ENCODE data around the gene CCNB1. TPM values are rescaled to one million over a fixed set of nuclear protein-coding genes. Genes with fewer than 3 reads are reported as not detected.

Gene CCNB1
- total RNA-seq, 2 experiments from 2014 or later = 1.4 to 1.5 TPM

GRCh38 chr5:69212022-69212421 lies 45.1 kb downstream of the CCNB1 start:
- ChIA-PET CTCF (no interaction called here), POLR2A (no interaction called here)
- no peak overlapping the region for H3K27ac Mint-ChIP-seq
- Histone ChIP-seq H3K4me3 (ENCODE audit: low read length) (no peak overlapping the region), H3K27ac (ENCODE audit: low read depth in 1 of 2, low read length in 2 of 2) (no peak overlapping the region), H3K9me3 (ENCODE audit: control insufficient read depth in 1 of 2, insufficient read depth in 1 of 2, low read length in 2 of 2) (no peaks in the 10 kb centered on the region), H3K4me1 (ENCODE audit: insufficient read depth, low read length) (peaks cover 3% of the 10 kb centered on the region), H3K36me3 (ENCODE audit: insufficient read depth, low read length) (peaks cover 2% of the 10 kb centered on the region), H3K27me3 (ENCODE audit: control insufficient read depth in 1 of 2, insufficient read depth in 2 of 2, low read length in 2 of 2) (no peaks in the 10 kb centered on the region)
- peaks cover under 1% of the 10 kb centered on the region for H3K36me3 Mint-ChIP-seq (ENCODE audit: low read depth)
- no peak overlapping the region for H3K4me3 Mint-ChIP-seq
- H3K4me1 Mint-ChIP-seq (ENCODE audit: low read depth) = peaks cover 11% of the 10 kb centered on the region
- ATAC-seq (ENCODE audit: poor library complexity) (no peak), DNase-seq (peak in 1 of 14 experiments; percentile 45)
- no peak for TF ChIP-seq CTCF (IDR thresholded peaks at IDR 0.05)
- H3K9me3 Mint-ChIP-seq = no peaks in the 10 kb centered on the region
- intact Hi-C loops (cut with DNase I, micrococcal nuclease) = loop anchor here in 1 of 2 experiments (10.0 kb wide), 1 partner anchor 47 kb away; the partner anchor contains the start of gene CCNB1
- no peaks in the 10 kb centered on the region for H3K27me3 Mint-ChIP-seq

GRCh38 chr5:69213513-69214215 lies 46.7 kb downstream of the CCNB1 start:
- peaks cover 13% of the 10 kb centered on the region for H3K36me3 Mint-ChIP-seq (ENCODE audit: low read depth)
- H3K9me3 Mint-ChIP-seq = no peaks in the 10 kb centered on the region
- ChIA-PET POLR2A (no interaction called here), CTCF (no interaction called here)
- H3K36me3 ChIP-seq (ENCODE audit: insufficient read depth, low read length) = peaks cover 2% of the 10 kb centered on the region
- H3K4me3 ChIP-seq (ENCODE audit: low read length) = no peak overlapping the region
- TF ChIP-seq CTCF (IDR thresholded peaks at IDR 0.05) = no peak
- H3K4me3 Mint-ChIP-seq = no peak overlapping the region
- H3K27me3 Mint-ChIP-seq = no peaks in the 10 kb centered on the region
- DNase-seq (no peak), ATAC-seq (ENCODE audit: poor library complexity) (no peak)
- H3K9me3 ChIP-seq (ENCODE audit: control insufficient read depth in 1 of 2, insufficient read depth in 1 of 2, low read length in 2 of 2) = no peaks in the 10 kb centered on the region
- H3K4me1 ChIP-seq (ENCODE audit: insufficient read depth, low read length) = peaks cover 5% of the 10 kb centered on the region
- intact Hi-C loops (cut with DNase I, micrococcal nuclease) = loop anchor here in 1 of 2 experiments (10.0 kb wide), 1 partner anchor 49 kb away; the partner anchor contains the start of gene CCNB1
- H3K27ac Mint-ChIP-seq = no peak overlapping the region
- peaks cover 23% of the 10 kb centered on the region for H3K4me1 Mint-ChIP-seq (ENCODE audit: low read depth)
- H3K27ac ChIP-seq (ENCODE audit: low read depth in 1 of 2, low read length in 2 of 2) = no peak overlapping the region
- H3K27me3 ChIP-seq (ENCODE audit: control insufficient read depth in 1 of 2, insufficient read depth in 2 of 2, low read length in 2 of 2) = no peaks in the 10 kb centered on the region

- no peaks in the 10 kb centered on the region for H3K9me3 Mint-ChIP-seq
- peaks cover 3% of the 10 kb centered on the region for H3K36me3 ChIP-seq (ENCODE audit: insufficient read depth, low read length)
- intact Hi-C loops (cut with DNase I, micrococcal nuclease) = loop anchor here (1.0 to 10.0 kb wide), 5 partner anchors 17 to 152 kb away; partner anchors contain the start of genes CDK7 (in 2 of the 2), CENPH (in 2 of the 2), AK6 (in 1 of the 2) and CCDC125 (in 1 of the 2)
- H3K9me3 ChIP-seq (ENCODE audit: control insufficient read depth in 1 of 2, insufficient read depth in 1 of 2, low read length in 2 of 2) = peaks cover 0 to 3% of the 10 kb centered on the region in 2 experiments
- POLR2A ChIA-PET = interaction anchor here (0.6 to 3.3 kb wide), 5 partner anchors 17 to 945 kb away, joined by 3 to 24 read pairs (median 5); partner anchors contain the start of gene CDK7
- no peak for TF ChIP-seq CTCF (IDR thresholded peaks at IDR 0.05)
- peaks cover 16% of the 10 kb centered on the region for H3K36me3 Mint-ChIP-seq (ENCODE audit: low read depth)
- H3K4me1 Mint-ChIP-seq (ENCODE audit: low read depth) = peaks cover 33% of the 10 kb centered on the region
- CTCF ChIA-PET = interaction anchor here (1.1 to 1.5 kb wide), 2 partner anchors 17 to 124 kb away, joined by 4 to 8 read pairs; partner anchors contain the start of genes CDK7 and SLC30A5
- H3K4me3 Mint-ChIP-seq = peak overlapping the region; percentile 95
- DNase-seq (peak in 1 of 14 experiments; percentile 13), ATAC-seq (ENCODE audit: poor library complexity) (no peak)
- H3K27ac Mint-ChIP-seq = peak overlapping the region; percentile 98
- peaks cover 5% of the 10 kb centered on the region for H3K4me1 ChIP-seq (ENCODE audit: insufficient read depth, low read length)
- no peaks in the 10 kb centered on the region for H3K27me3 ChIP-seq (ENCODE audit: control insufficient read depth in 1 of 2, insufficient read depth in 2 of 2, low read length in 2 of 2)
- H3K4me3 ChIP-seq (ENCODE audit: low read length) = peak overlapping the region; percentile 89
- H3K27me3 Mint-ChIP-seq = no peaks in the 10 kb centered on the region
- no peak overlapping the region for H3K27ac ChIP-seq (ENCODE audit: low read depth in 1 of 2, low read length in 2 of 2)
These were observed 50.2 kb downstream of the CCNB1 start for GRCh38 chr5:69217151-69217511.

All from CD4-positive, alpha-beta T cell (primary cell).